ENCODE data around the gene LTBP3. TPM values are rescaled to one million over a fixed set of nuclear protein-coding genes. Genes with fewer than 3 reads are reported as not detected.

The LTBP3 gene
- total and polyA plus RNA-seq, 2 of the 13 experiments (the other 11 are each of a cell fraction or from before 2014, with no cell fraction given): 12.2 to 68.1 TPM

DNA sequence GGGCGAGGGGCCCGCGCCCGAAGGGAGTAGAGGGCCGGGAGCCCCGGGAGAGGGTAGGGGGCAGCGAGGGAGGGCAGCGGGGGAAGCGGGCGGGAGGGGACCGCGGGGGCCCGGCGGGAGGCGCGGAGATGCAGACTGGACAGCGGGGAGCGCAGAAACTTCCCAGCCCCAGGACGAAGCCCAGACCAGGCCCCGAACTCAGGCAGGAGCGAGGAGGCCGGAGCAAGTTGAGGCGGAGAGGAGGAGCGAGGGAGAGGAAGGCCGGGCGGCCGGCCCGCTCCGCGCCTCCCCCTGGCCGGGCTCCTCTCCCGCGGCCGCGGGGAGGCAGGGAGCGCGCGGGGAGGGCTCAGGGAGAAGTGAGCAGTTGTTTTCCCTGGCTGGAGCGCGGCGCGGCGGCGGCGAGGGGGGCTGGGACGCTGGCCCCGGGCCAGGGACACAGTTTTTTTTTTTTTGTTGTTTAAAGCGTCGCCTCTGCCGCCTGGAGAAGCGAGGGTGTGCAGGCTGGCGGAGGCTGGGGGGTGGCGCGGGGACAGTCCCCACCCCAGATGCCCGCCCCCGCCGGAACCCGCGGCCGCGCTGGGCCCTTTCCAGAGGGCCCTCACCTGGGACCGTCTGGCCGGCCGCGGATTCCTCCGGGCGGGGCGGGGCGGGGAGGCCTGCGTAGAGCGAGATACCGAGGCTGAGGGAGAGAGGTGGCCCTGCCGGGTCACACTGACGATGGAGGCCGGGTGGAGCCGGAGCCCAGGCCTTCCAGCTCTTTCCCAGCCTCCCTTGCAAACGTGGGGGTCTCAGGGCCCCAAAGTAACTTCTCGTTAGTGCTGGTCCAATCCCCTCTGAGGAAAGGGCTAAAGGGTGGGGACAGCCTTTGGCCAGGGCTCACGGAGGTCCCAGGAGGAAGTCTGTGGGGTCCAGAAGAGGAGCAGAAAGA is at the start of gene LTBP3 (continued):
- TF ChIP-seq, protein P1, sequence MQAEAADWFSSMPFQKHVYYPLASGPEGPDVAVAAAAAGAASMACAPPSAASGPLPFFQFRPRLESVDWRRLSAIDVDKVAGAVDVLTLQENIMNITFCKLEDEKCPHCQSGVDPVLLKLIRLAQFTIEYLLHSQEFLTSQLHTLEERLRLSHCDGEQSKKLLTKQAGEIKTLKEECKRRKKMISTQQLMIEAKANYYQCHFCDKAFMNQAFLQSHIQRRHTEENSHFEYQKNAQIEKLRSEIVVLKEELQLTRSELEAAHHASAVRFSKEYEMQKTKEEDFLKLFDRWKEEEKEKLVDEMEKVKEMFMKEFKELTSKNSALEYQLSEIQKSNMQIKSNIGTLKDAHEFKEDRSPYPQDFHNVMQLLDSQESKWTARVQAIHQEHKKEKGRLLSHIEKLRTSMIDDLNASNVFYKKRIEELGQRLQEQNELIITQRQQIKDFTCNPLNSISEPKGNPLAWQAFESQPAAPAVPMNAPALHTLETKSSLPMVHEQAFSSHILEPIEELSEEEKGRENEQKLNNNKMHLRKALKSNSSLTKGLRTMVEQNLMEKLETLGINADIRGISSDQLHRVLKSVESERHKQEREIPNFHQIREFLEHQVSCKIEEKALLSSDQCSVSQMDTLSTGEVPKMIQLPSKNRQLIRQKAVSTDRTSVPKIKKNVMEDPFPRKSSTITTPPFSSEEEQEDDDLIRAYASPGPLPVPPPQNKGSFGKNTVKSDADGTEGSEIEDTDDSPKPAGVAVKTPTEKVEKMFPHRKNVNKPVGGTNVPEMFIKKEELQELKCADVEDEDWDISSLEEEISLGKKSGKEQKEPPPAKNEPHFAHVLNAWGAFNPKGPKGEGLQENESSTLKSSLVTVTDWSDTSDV (CRISPR knock-in tag; IDR thresholded peaks at IDR 0.05): no peak
- no peak for TF ChIP-seq KMT2B (CRISPR knock-in tag; IDR thresholded peaks at IDR 0.05)
- no peak for TF ChIP-seq ONECUT2 (CRISPR knock-in tag; IDR thresholded peaks at IDR 0.05)
- no peak for TF ChIP-seq SALL2 (CRISPR knock-in tag; IDR thresholded peaks at IDR 0.05)
- TF ChIP-seq, protein P2, sequence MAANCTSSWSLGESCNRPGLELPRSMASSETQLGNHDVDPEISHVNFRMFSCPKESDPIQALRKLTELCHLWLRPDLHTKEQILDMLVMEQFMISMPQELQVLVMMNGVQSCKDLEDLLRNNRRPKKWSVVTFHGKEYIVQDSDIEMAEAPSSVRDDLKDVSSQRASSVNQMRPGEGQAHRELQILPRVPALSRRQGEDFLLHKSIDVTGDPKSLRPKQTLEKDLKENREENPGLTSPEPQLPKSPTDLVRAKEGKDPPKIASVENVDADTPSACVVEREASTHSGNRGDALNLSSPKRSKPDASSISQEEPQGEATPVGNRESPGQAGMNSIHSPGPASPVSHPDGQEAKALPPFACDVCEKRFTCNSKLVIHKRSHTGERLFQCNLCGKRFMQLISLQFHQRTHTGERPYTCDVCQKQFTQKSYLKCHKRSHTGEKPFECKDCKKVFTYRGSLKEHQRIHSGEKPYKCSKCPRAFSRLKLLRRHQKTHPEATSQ (CRISPR knock-in tag; IDR thresholded peaks at IDR 0.05; ENCODE audit: borderline replicate concordance): no peak
- TF ChIP-seq REXO4 (CRISPR knock-in tag; IDR thresholded peaks at IDR 0.05; ENCODE audit: borderline replicate concordance): no peak
- no peak for TF ChIP-seq SMAD3 (CRISPR knock-in tag; IDR thresholded peaks at IDR 0.05)
- TF ChIP-seq, protein P3, sequence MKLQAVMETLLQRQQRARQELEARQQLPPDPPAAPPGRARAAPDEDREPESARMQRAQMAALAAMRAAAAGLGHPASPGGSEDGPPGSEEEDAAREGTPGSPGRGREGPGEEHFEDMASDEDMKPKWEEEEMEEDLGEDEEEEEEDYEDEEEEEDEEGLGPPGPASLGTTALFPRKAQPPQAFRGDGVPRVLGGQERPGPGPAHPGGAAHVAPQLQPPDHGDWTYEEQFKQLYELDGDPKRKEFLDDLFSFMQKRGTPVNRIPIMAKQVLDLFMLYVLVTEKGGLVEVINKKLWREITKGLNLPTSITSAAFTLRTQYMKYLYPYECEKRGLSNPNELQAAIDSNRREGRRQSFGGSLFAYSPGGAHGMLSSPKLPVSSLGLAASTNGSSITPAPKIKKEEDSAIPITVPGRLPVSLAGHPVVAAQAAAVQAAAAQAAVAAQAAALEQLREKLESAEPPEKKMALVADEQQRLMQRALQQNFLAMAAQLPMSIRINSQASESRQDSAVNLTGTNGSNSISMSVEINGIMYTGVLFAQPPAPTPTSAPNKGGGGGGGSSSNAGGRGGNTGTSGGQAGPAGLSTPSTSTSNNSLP (IDR thresholded peaks at IDR 0.05; ENCODE audit: low read depth, low read length): no peak
- TF ChIP-seq, protein P4, sequence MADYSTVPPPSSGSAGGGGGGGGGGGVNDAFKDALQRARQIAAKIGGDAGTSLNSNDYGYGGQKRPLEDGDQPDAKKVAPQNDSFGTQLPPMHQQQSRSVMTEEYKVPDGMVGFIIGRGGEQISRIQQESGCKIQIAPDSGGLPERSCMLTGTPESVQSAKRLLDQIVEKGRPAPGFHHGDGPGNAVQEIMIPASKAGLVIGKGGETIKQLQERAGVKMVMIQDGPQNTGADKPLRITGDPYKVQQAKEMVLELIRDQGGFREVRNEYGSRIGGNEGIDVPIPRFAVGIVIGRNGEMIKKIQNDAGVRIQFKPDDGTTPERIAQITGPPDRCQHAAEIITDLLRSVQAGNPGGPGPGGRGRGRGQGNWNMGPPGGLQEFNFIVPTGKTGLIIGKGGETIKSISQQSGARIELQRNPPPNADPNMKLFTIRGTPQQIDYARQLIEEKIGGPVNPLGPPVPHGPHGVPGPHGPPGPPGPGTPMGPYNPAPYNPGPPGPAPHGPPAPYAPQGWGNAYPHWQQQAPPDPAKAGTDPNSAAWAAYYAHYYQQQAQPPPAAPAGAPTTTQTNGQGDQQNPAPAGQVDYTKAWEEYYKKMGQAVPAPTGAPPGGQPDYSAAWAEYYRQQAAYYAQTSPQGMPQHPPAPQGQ (CRISPR knock-in tag; IDR thresholded peaks at IDR 0.05; ENCODE audit: borderline replicate concordance): no peak
- TF ChIP-seq, protein P5, sequence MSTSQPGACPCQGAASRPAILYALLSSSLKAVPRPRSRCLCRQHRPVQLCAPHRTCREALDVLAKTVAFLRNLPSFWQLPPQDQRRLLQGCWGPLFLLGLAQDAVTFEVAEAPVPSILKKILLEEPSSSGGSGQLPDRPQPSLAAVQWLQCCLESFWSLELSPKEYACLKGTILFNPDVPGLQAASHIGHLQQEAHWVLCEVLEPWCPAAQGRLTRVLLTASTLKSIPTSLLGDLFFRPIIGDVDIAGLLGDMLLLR (CRISPR knock-in tag; IDR thresholded peaks at IDR 0.05): no peak
- TF ChIP-seq EEA1 (CRISPR knock-in tag; IDR thresholded peaks at IDR 0.05; ENCODE audit: borderline replicate concordance): no peak
- TF ChIP-seq NR2C2 (CRISPR knock-in tag; IDR thresholded peaks at IDR 0.05; ENCODE audit: borderline replicate concordance): 0 out of 2 replicates have a peak, but pooled peaks have one; percentile 27
- TF ChIP-seq, protein P6, sequence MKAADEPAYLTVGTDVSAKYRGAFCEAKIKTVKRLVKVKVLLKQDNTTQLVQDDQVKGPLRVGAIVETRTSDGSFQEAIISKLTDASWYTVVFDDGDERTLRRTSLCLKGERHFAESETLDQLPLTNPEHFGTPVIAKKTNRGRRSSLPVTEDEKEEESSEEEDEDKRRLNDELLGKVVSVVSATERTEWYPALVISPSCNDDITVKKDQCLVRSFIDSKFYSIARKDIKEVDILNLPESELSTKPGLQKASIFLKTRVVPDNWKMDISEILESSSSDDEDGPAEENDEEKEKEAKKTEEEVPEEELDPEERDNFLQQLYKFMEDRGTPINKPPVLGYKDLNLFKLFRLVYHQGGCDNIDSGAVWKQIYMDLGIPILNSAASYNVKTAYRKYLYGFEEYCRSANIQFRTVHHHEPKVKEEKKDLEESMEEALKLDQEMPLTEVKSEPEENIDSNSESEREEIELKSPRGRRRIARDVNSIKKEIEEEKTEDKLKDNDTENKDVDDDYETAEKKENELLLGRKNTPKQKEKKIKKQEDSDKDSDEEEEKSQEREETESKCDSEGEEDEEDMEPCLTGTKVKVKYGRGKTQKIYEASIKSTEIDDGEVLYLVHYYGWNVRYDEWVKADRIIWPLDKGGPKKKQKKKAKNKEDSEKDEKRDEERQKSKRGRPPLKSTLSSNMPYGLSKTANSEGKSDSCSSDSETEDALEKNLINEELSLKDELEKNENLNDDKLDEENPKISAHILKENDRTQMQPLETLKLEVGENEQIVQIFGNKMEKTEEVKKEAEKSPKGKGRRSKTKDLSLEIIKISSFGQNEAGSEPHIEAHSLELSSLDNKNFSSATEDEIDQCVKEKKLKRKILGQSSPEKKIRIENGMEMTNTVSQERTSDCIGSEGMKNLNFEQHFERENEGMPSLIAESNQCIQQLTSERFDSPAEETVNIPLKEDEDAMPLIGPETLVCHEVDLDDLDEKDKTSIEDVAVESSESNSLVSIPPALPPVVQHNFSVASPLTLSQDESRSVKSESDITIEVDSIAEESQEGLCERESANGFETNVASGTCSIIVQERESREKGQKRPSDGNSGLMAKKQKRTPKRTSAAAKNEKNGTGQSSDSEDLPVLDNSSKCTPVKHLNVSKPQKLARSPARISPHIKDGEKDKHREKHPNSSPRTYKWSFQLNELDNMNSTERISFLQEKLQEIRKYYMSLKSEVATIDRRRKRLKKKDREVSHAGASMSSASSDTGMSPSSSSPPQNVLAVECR (CRISPR knock-in tag; IDR thresholded peaks at IDR 0.05; ENCODE audit: borderline replicate concordance): peak; percentile 43; the same call in 1 of the 2 replicates
- no peak for TF ChIP-seq GATAD2A (CRISPR knock-in tag; IDR thresholded peaks at IDR 0.05)
- no peak for TF ChIP-seq WIZ (CRISPR knock-in tag; IDR thresholded peaks at IDR 0.05)
